ENCODE data around the gene TGFB1. TPM values are rescaled to one million over a fixed set of nuclear protein-coding genes. Genes with fewer than 3 reads are reported as not detected.

Gene TGFB1
- total and polyA plus RNA-seq, 2 of the 13 experiments (the other 11 are each of a cell fraction or from before 2014, with no cell fraction given) = 4.1 to 5.4 TPM

GRCh38 chr19:41352609-41353465 is 885 bp downstream of the TGFB1 start (continued):
- no peak for TF ChIP-seq ZNF724P (CRISPR knock-in tag; IDR thresholded peaks at IDR 0.05; ENCODE audit: borderline replicate concordance)
- peak; percentile 72 for TF ChIP-seq ZBTB7B (CRISPR knock-in tag; IDR thresholded peaks at IDR 0.05)
- TF ChIP-seq ZNF772 (CRISPR knock-in tag; IDR thresholded peaks at IDR 0.05) = 0 out of 2 replicates have a peak, but pooled peaks have one; percentile 2
- 0 out of 2 replicates have a peak, but pooled peaks have one; percentile 6 for TF ChIP-seq FOSL2 (CRISPR knock-in tag; IDR thresholded peaks at IDR 0.05)
- TF ChIP-seq FOXK1 (CRISPR knock-in tag; IDR thresholded peaks at IDR 0.05; ENCODE audit: borderline replicate concordance, low read depth) = peak; percentile 38; the same call in 1 of the 2 replicates
- peak; percentile 44; the same call in 1 of the 2 replicates for TF ChIP-seq MXD4 (CRISPR knock-in tag; IDR thresholded peaks at IDR 0.05)
- TF ChIP-seq NFE2L2 (IDR thresholded peaks at IDR 0.05; ENCODE audit: low read length) = no peak
- TF ChIP-seq ZNF607 (CRISPR knock-in tag; IDR thresholded peaks at IDR 0.05; ENCODE audit: borderline replicate concordance) = peak; percentile 58; the same call in 1 of the 2 replicates
- peak; percentile 44; the same call in 1 of the 2 replicates for TF ChIP-seq ZNF768 (CRISPR knock-in tag; IDR thresholded peaks at IDR 0.05)
- peak; percentile 63 for TF ChIP-seq NFAT5 (CRISPR knock-in tag; IDR thresholded peaks at IDR 0.05)
- no peak for TF ChIP-seq IKZF1 (IDR thresholded peaks at IDR 0.05)
- TF ChIP-seq SIX1 (CRISPR knock-in tag; IDR thresholded peaks at IDR 0.05; ENCODE audit: borderline replicate concordance) = no peak
- peak; percentile 40; the same call in 1 of the 2 replicates for TF ChIP-seq ZNF639 (CRISPR knock-in tag; conservative IDR thresholded peaks at IDR 0.05)
- no peak for TF ChIP-seq ZNF816 (CRISPR knock-in tag; IDR thresholded peaks at IDR 0.05; ENCODE audit: borderline replicate concordance)
- no peak for TF ChIP-seq ZHX2 (IDR thresholded peaks at IDR 0.05; ENCODE audit: low read depth)
- TF ChIP-seq ZHX2 (CRISPR knock-in tag; IDR thresholded peaks at IDR 0.05; ENCODE audit: borderline replicate concordance) = no peak
- peak; percentile 67; the same call in 1 of the 2 replicates for TF ChIP-seq ZNF34 (CRISPR knock-in tag; IDR thresholded peaks at IDR 0.05; ENCODE audit: borderline replicate concordance)

Measured in HepG2 (cell line).